Measurements from ENCODE around the gene FOLH1. TPM values are rescaled to one million over a fixed set of nuclear protein-coding genes. Genes with fewer than 3 reads are reported as not detected.
"Not testable (repeated sequence)": the region's sequence is repeated elsewhere in the genome, so short reads cannot be mapped to it uniquely, and the experiment has no call there.

The FOLH1 gene
- total and polyA plus RNA-seq, 2 of the 8 experiments (the other 6 are each of a cell fraction or from before 2014, with no cell fraction given), result 0.56 TPM; not detected in 1

GRCh38 chr11:49250398-49251115, 42.2 kb upstream of the FOLH1 start:
- H3K9ac ChIP-seq (replicated peaks in 1 of 4; ENCODE audit: extremely low read depth in 1 of 4, low read depth in 3 of 4, low read length in 3 of 4); H3K23ac ChIP-seq (ENCODE audit: insufficient read length); H3K4me1 ChIP-seq (replicated peaks in 1 of 4; ENCODE audit: control insufficient read depth in 3 of 4, insufficient read depth in 4 of 4, low read length in 3 of 4); H3K79me1 ChIP-seq (ENCODE audit: low read depth, low read length); H3K4ac ChIP-seq (replicated peaks; ENCODE audit: insufficient read length, low read depth, low read length); H3K18ac ChIP-seq (ENCODE audit: extremely low read depth, low read length); H2BK12ac ChIP-seq (ENCODE audit: low read depth, low read length); H2BK120ac ChIP-seq (replicated peaks; ENCODE audit: low read depth, low read length); H4K91ac ChIP-seq (replicated peaks; ENCODE audit: insufficient read length, low read length); H3K27me3 ChIP-seq (replicated peaks in 1 of 4; ENCODE audit: control insufficient read depth in 3 of 4, extremely low read depth in 1 of 4, insufficient read depth in 3 of 4, low read length in 3 of 4); H2BK5ac ChIP-seq (ENCODE audit: low read depth, low read length); H3K56ac ChIP-seq (replicated peaks; ENCODE audit: insufficient read length, low read depth, low read length); H4K20me1 ChIP-seq (replicated peaks in 1 of 2; ENCODE audit: control insufficient read depth in 1 of 2, insufficient read depth in 2 of 2, low read length in 2 of 2); H4K5ac ChIP-seq (ENCODE audit: insufficient read length, low read depth, low read length); CTCF ChIA-PET (ENCODE audit: partially characterized antibody); H2BK15ac ChIP-seq (ENCODE audit: low read length); H3K27ac ChIP-seq (ENCODE audit: low read depth, low read length); POLR2A ChIA-PET (ENCODE audit: partially characterized antibody); H2AK5ac ChIP-seq (ENCODE audit: low read depth, low read length); H4K8ac ChIP-seq (ENCODE audit: extremely low read depth, insufficient read depth, low read length); H2BK20ac ChIP-seq (ENCODE audit: low read length); DNase-seq (ENCODE audit: low read depth in 1 of 2, low spot score in 2 of 2); H3K36me3 ChIP-seq (ENCODE audit: control insufficient read depth in 2 of 4, insufficient read depth in 4 of 4, low read length in 3 of 4); H3K79me2 ChIP-seq (ENCODE audit: control insufficient read depth in 1 of 2, insufficient read depth in 2 of 2, low read length in 2 of 2); H2AFZ ChIP-seq (ENCODE audit: low read length); H3K4me3 ChIP-seq (ENCODE audit: extremely low read depth in 1 of 4, insufficient read depth in 2 of 4, low read depth in 3 of 4, low read length in 4 of 4); FAIRE-seq; H3K14ac ChIP-seq (ENCODE audit: insufficient read length); H3K4me2 ChIP-seq (ENCODE audit: insufficient read depth in 1 of 2, low read depth in 2 of 2, low read length in 2 of 2); H3K23me2 ChIP-seq (ENCODE audit: low read depth, low read length): not testable (repeated sequence)
- WGBS, 2 experiments (ENCODE audit: extremely low coverage in 1 of 2, insufficient coverage in 1 of 2, insufficient read length in 1 of 2, insufficient replicate concordance in 2 of 2, low coverage in 1 of 2, low lambda C conversion rate in 2 of 2, missing lambda C conversion rate in 1 of 2), result 79% methylated on average over 5 of the region's 5 CpGs; no CpG with 5 or more reads in 1 of the 2 experiments
- H3K9me3 ChIP-seq (ENCODE audit: insufficient read depth in 2 of 2, low read depth in 1 of 2, low read length in 1 of 2), result peaks cover 14 to 22% of the 10 kb centered on the region in 2 experiments; a peak in 3 of 4 replicates

GRCh38 chr11:49249363-49249762, 41.0 kb upstream of the FOLH1 start:
- ChIA-PET POLR2A (ENCODE audit: partially characterized antibody) (interaction anchor here (0.6 kb wide), 1 partner anchor 1208 kb away, joined by 3 read pairs; no protein-coding TSS in a partner anchor), CTCF (ENCODE audit: partially characterized antibody) (interaction anchor here (1.0 kb wide), 1 partner anchor 27 kb away, joined by 3 read pairs; no protein-coding TSS in a partner anchor)
- H2BK12ac ChIP-seq (ENCODE audit: low read depth, low read length); H3K27ac ChIP-seq (ENCODE audit: low read depth, low read length); H3K27me3 ChIP-seq (replicated peaks in 1 of 4; ENCODE audit: control insufficient read depth in 3 of 4, extremely low read depth in 1 of 4, insufficient read depth in 3 of 4, low read length in 3 of 4); H3K56ac ChIP-seq (replicated peaks; ENCODE audit: insufficient read length, low read depth, low read length); H3K79me2 ChIP-seq (ENCODE audit: control insufficient read depth in 1 of 2, insufficient read depth in 2 of 2, low read length in 2 of 2); FAIRE-seq; H3K4me3 ChIP-seq (ENCODE audit: extremely low read depth in 1 of 4, insufficient read depth in 2 of 4, low read depth in 3 of 4, low read length in 4 of 4); H2BK5ac ChIP-seq (ENCODE audit: low read depth, low read length); H4K8ac ChIP-seq (ENCODE audit: extremely low read depth, insufficient read depth, low read length); H3K79me1 ChIP-seq (ENCODE audit: low read depth, low read length); H3K4ac ChIP-seq (replicated peaks; ENCODE audit: insufficient read length, low read depth, low read length); H3K23me2 ChIP-seq (ENCODE audit: low read depth, low read length); H3K4me2 ChIP-seq (ENCODE audit: insufficient read depth in 1 of 2, low read depth in 2 of 2, low read length in 2 of 2); H3K14ac ChIP-seq (ENCODE audit: insufficient read length); H2AK5ac ChIP-seq (ENCODE audit: low read depth, low read length); H4K91ac ChIP-seq (replicated peaks; ENCODE audit: insufficient read length, low read length); H2BK15ac ChIP-seq (ENCODE audit: low read length); H3K36me3 ChIP-seq (ENCODE audit: control insufficient read depth in 2 of 4, insufficient read depth in 4 of 4, low read length in 3 of 4); H2BK120ac ChIP-seq (replicated peaks; ENCODE audit: low read depth, low read length); H3K23ac ChIP-seq (ENCODE audit: insufficient read length); H4K20me1 ChIP-seq (replicated peaks in 1 of 2; ENCODE audit: control insufficient read depth in 1 of 2, insufficient read depth in 2 of 2, low read length in 2 of 2); H3K9ac ChIP-seq (replicated peaks in 1 of 4; ENCODE audit: extremely low read depth in 1 of 4, low read depth in 3 of 4, low read length in 3 of 4); H2AFZ ChIP-seq (ENCODE audit: low read length); DNase-seq (ENCODE audit: low read depth in 1 of 2, low spot score in 2 of 2); H4K5ac ChIP-seq (ENCODE audit: insufficient read length, low read depth, low read length); H2BK20ac ChIP-seq (ENCODE audit: low read length); H3K18ac ChIP-seq (ENCODE audit: extremely low read depth, low read length); H3K4me1 ChIP-seq (replicated peaks in 1 of 4; ENCODE audit: control insufficient read depth in 3 of 4, insufficient read depth in 4 of 4, low read length in 3 of 4): not testable (repeated sequence)
- peaks cover 15 to 19% of the 10 kb centered on the region in 2 experiments; a peak in 3 of 4 replicates for H3K9me3 ChIP-seq (ENCODE audit: insufficient read depth in 2 of 2, low read depth in 1 of 2, low read length in 1 of 2)
- whole genome bisulfite sequencing, 2 experiments (ENCODE audit: extremely low coverage in 1 of 2, insufficient coverage in 1 of 2, insufficient read length in 1 of 2, insufficient replicate concordance in 2 of 2, low coverage in 1 of 2, low lambda C conversion rate in 2 of 2, missing lambda C conversion rate in 1 of 2), result 80% methylated on average over 3 of the region's 3 CpGs; no CpG with 5 or more reads in 1 of the 2 experiments

Data from H1 (cell line).